Parathyroid adenoma (tissue), 2 donors: ENCODE measurements around the gene DACH1.

Source experiments
- H2AFZ ChIP-seq: fragments of 300-600 bp; sonication (generic); one replicate; pipeline ENCODE4 v1.7.0; 2017; ENCODE audit warnings: antibody characterized with exemption, mild to moderate bottlenecking
- H3K27ac ChIP-seq: fragments of 300-600 bp; sonication (generic); one replicate; pipeline ENCODE4 v1.7.0; 2017
- H3K27me3 ChIP-seq: fragments of 300-600 bp; sonication (generic); one replicate; pipeline ENCODE4 v1.7.0; 2017; ENCODE audit warnings: low read length; ENCODE audit not compliant: control insufficient read depth, insufficient read depth
- H3K36me3 ChIP-seq: fragments of 300-600 bp; sonication (generic); one replicate; pipeline ENCODE4 v1.7.0; 2017; ENCODE audit warnings: low read length; ENCODE audit not compliant: control insufficient read depth, insufficient read depth
- H3K4me1 ChIP-seq: fragments of 300-600 bp; sonication (generic); one replicate; pipeline ENCODE4 v1.7.0; 2017; ENCODE audit warnings: control low read depth
- H3K4me2 ChIP-seq: fragments of 300-600 bp; sonication (generic); one replicate; pipeline ENCODE4 v1.7.0; 2017; ENCODE audit warnings: low read length
- H3K4me3 ChIP-seq: fragments of 300-600 bp; sonication (generic); one replicate; pipeline ENCODE4 v1.7.0; 2017; ENCODE audit warnings: low read depth, low read length
- H3K79me2 ChIP-seq: fragments of 300-600 bp; sonication (generic); one replicate; pipeline ENCODE4 v1.7.0; 2017; ENCODE audit warnings: control low read depth
- H3K9ac ChIP-seq: fragments of 300-600 bp; sonication (generic); one replicate; pipeline ENCODE4 v1.7.0; 2017; ENCODE audit warnings: mild to moderate bottlenecking
- H3K9me3 ChIP-seq: fragments of 300-600 bp; sonication (generic); one replicate; pipeline ENCODE4 v1.7.0; 2017; ENCODE audit warnings: low read length; ENCODE audit not compliant: control insufficient read depth
- CTCF ChIP-seq: fragments of 300-600 bp; sonication (generic); IDR thresholded peaks from one replicate; pipeline ENCODE4 v1.7.0; 2017; ENCODE audit warnings: antibody characterized with exemption, mild to moderate bottlenecking
- donor health status: primary hyperparathyroidism.

Gene DACH1

GRCh38 chr13:71587817-71588216 lies 279.2 kb downstream of the DACH1 start:
- Histone ChIP-seq H3K27me3 (no peaks in the 10 kb centered on the region), H3K4me3 (no peak overlapping the region), H3K36me3 (no peaks in the 10 kb centered on the region), H2AFZ (no peak overlapping the region), H3K79me2 (no peaks in the 10 kb centered on the region), H3K4me1 (no peaks in the 10 kb centered on the region), H3K4me2 (no peak overlapping the region), H3K9ac (no peak overlapping the region), H3K27ac (no peak overlapping the region), H3K9me3 (no peaks in the 10 kb centered on the region)
- TF ChIP-seq CTCF = no peak

- H3K9ac ChIP-seq = no peak overlapping the region
- H3K9me3 ChIP-seq = no peaks in the 10 kb centered on the region
- H3K4me2 ChIP-seq = no peak overlapping the region
- TF ChIP-seq CTCF = no peak
- H3K4me1 ChIP-seq = no peaks in the 10 kb centered on the region
- H2AFZ ChIP-seq = no peak overlapping the region
- no peaks in the 10 kb centered on the region for H3K36me3 ChIP-seq
- H3K79me2 ChIP-seq = no peaks in the 10 kb centered on the region
- H3K4me3 ChIP-seq = no peak overlapping the region
- H3K27ac ChIP-seq = no peak overlapping the region
- no peaks in the 10 kb centered on the region for H3K27me3 ChIP-seq
Measured at GRCh38 chr13:71587193-71587592, 279.8 kb downstream of the DACH1 start.

GRCh38 chr13:71583581-71583980 lies 283.4 kb downstream of the DACH1 start:
- H3K27me3 ChIP-seq = no peaks in the 10 kb centered on the region
- no peak overlapping the region for H3K27ac ChIP-seq
- no peak overlapping the region for H3K4me2 ChIP-seq
- no peaks in the 10 kb centered on the region for H3K79me2 ChIP-seq
- TF ChIP-seq CTCF = no peak
- no peaks in the 10 kb centered on the region for H3K4me1 ChIP-seq
- no peaks in the 10 kb centered on the region for H3K36me3 ChIP-seq
- no peak overlapping the region for H2AFZ ChIP-seq
- H3K9ac ChIP-seq = no peak overlapping the region
- no peaks in the 10 kb centered on the region for H3K9me3 ChIP-seq
- H3K4me3 ChIP-seq = no peak overlapping the region

GRCh38 chr13:71580614-71581013 lies 286.4 kb downstream of the DACH1 start:
- H2AFZ ChIP-seq = no peak overlapping the region
- no peak for TF ChIP-seq CTCF

GRCh38 chr13:71578048-71578447 lies 289.0 kb downstream of the DACH1 start:
- Histone ChIP-seq H3K9ac (no peak overlapping the region), H3K27me3 (no peaks in the 10 kb centered on the region), H3K4me3 (no peak overlapping the region), H3K36me3 (no peaks in the 10 kb centered on the region), H3K27ac (no peak overlapping the region), H3K4me2 (no peak overlapping the region), H3K79me2 (no peaks in the 10 kb centered on the region), H3K9me3 (no peaks in the 10 kb centered on the region), H3K4me1 (no peaks in the 10 kb centered on the region), H2AFZ (no peak overlapping the region)
- no peak for TF ChIP-seq CTCF

More at GRCh38 chr13:71580614-71581013, 286.4 kb downstream of the DACH1 start:
- Histone ChIP-seq H3K9me3 (no peaks in the 10 kb centered on the region), H3K79me2 (no peaks in the 10 kb centered on the region), H3K9ac (no peak overlapping the region), H3K36me3 (no peaks in the 10 kb centered on the region), H3K4me3 (no peak overlapping the region), H3K27ac (no peak overlapping the region), H3K27me3 (no peaks in the 10 kb centered on the region), H3K4me2 (no peak overlapping the region), H3K4me1 (no peaks in the 10 kb centered on the region)
